Omental fat pad (tissue), 4 donors: ENCODE data around the gene RHEB. TPM values are rescaled to one million over a fixed set of nuclear protein-coding genes. Genes with fewer than 3 reads are reported as not detected.

Experiments
- ATAC-seq: fragments of 150-250 bp; one replicate; pipeline ENCODE4 v1.9.1; 2016; ENCODE audit warnings: mild to moderate bottlenecking, moderate library complexity; ENCODE audit not compliant: low FRiP score
- DNase-seq: peaks from one replicate; pipeline ENCODE4 v3.0.0-alpha.2; 2019; ENCODE audit warnings: low spot score
- total RNA-seq, 4 donors: library from RNA; depleted of rRNA; stranded (reverse); fragments of >200 nt; gene quantifications; one replicate each; pipeline ENCODE4 v1.1.0, GENCODE V29; 2016
- TF ChIP-seq, protein P1 (sequence below), 3 donors: fragments of 450-650 bp; IDR thresholded peaks; one replicate each; pipeline ENCODE4 v1.5.1; 2016 to 2017; ENCODE audit warnings: antibody characterized with exemption in 3 of 3, mild to moderate bottlenecking in 3 of 3, moderate library complexity in 2 of 3

Gene RHEB
- total RNA-seq, 4 donors from 2014 or later = 93.9 to 124 (median 104) TPM

DNA sequence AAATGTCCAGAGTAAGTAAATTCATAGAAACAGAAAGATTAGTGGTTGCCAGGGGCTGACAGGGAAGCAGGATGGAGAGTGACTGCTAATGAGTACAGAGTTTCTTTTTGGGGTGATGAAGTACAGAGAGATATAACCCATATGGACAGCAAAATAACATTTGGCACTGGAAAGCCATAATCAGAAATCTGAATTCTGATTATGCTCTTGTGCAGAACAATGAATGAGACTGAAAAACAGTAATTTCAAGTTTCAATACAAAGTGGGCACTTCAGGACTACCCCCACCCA lies 4.5 kb downstream of the RHEB start:
- DNase-seq = no peak
- TF ChIP-seq, protein P1, sequence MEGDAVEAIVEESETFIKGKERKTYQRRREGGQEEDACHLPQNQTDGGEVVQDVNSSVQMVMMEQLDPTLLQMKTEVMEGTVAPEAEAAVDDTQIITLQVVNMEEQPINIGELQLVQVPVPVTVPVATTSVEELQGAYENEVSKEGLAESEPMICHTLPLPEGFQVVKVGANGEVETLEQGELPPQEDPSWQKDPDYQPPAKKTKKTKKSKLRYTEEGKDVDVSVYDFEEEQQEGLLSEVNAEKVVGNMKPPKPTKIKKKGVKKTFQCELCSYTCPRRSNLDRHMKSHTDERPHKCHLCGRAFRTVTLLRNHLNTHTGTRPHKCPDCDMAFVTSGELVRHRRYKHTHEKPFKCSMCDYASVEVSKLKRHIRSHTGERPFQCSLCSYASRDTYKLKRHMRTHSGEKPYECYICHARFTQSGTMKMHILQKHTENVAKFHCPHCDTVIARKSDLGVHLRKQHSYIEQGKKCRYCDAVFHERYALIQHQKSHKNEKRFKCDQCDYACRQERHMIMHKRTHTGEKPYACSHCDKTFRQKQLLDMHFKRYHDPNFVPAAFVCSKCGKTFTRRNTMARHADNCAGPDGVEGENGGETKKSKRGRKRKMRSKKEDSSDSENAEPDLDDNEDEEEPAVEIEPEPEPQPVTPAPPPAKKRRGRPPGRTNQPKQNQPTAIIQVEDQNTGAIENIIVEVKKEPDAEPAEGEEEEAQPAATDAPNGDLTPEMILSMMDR (IDR thresholded peaks at IDR 0.05) = no peak
- no peak for ATAC-seq

DNA sequence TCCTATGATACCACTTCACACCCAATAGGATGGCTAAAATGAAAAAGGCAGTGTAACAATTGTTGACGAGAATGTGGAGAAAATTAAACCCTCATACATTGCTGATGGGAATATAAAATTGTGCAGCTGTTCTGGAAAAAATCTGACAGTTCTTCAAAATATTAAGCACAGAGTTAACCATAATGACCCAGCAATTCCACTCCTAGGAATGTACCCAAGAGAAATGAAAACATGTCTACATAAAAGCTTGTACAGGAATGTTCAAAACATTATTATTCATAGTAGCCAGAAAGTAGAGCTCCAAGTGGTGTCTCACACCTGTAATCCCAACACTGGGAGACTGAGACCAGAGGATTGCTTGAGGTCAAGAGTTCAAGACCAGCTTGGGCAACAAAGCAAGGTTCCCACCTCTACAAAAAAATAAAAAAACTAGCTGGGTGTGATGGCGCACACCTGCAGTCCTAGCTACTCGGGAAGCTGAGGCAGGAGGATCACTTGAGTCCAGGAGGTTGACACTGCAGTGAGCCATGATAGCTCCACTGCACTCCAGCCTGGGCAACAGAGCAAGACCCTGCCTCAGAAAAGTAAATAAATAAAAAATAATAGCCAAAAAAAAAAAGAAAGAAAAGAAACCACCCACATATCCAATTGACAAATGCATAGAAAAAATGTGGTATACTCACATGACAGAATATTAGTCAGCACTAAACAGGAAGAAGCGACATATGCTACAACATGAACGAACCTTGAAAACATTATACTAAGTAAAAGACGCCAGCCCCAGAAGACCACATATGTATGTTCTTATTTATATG lies 5.0 kb downstream of the RHEB start:
- DNase-seq = no peak
- ATAC-seq = no peak
- TF ChIP-seq, protein P1 (IDR thresholded peaks at IDR 0.05) = no peak

DNA sequence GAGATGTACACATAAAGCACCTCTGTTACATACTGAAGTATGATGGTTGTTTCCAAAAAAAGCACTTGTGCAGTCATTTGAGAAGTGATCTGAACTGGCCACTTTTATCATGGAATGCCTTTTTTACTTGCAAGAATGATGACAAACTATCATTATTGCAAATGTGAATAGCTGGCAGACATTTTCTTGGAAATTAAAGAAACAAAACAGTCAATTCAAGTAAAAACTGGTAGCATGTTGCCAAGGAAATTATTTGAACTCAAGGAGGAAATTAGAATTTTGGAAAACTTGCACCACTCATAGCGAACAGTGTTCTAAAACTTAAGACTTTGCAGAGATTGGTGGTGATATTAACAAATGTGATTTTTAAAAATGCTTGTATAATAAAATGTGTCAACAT lies 6.6 kb downstream of the RHEB start:
- DNase-seq = no peak
- ATAC-seq = no peak
- TF ChIP-seq, protein P1 (IDR thresholded peaks at IDR 0.05) = no peak

DNA sequence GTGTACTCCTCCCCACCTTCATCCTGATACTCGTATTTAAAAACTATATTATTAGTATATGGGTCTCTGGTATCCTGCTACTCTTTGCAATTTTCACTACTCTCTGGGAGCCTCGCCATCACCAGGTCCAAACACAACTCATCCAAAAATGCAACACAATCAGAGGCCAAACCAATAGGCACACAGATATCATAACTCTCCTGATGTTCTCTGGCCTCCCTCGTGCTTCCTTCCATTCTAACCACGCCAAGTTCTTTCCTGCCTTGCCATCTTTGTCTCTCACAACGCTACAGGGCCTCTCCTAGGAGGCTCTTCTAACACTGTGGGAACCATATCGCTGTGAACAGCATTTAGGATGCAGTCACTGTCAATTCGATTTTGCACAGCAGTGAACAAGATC lies 7.3 kb downstream of the RHEB start:
- no peak for DNase-seq
- TF ChIP-seq, protein P1 (IDR thresholded peaks at IDR 0.05) = no peak
- ATAC-seq = no peak

DNA sequence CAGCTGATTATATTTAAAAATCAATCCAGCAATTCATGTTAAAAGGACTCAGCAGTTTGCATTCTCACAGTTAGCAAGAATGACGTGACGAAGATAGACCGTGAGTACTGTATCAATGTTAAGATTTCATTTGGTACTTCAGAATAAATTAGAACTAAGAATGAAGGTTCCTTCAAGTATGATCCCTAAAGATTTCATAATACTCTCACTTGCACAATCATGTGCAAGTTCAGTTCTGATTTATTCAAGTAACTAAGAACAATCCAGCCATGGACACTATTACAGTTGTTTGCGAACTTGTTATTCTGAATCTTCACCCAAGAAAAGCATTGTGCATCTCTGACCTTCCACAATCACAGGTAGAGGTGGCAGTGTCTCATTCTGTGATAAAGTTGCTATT lies 7.7 kb downstream of the RHEB start:
- TF ChIP-seq, protein P1 (IDR thresholded peaks at IDR 0.05) = no peak
- ATAC-seq = peak; percentile 41
- DNase-seq = no peak

DNA sequence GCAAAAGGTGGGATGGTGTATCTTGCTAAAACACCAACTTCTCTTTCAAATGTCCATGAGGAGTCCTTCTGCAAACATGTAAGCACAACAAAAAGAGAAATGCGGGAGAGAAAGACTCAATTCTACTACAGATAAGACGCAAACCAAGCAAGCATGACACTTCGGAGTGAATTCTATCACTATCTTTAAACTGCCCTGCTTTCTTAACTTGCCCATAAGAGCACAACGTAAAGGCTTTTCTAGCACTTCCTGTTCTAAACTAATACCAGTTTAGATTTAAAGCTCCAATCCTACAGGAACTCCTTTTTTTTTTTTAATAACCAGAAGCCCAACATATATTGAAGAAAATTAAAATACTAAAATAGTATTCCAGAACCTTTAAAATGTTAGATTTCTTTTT lies 8.4 kb downstream of the RHEB start:
- DNase-seq = no peak
- TF ChIP-seq, protein P1 (IDR thresholded peaks at IDR 0.05) = no peak
- no peak for ATAC-seq

DNA sequence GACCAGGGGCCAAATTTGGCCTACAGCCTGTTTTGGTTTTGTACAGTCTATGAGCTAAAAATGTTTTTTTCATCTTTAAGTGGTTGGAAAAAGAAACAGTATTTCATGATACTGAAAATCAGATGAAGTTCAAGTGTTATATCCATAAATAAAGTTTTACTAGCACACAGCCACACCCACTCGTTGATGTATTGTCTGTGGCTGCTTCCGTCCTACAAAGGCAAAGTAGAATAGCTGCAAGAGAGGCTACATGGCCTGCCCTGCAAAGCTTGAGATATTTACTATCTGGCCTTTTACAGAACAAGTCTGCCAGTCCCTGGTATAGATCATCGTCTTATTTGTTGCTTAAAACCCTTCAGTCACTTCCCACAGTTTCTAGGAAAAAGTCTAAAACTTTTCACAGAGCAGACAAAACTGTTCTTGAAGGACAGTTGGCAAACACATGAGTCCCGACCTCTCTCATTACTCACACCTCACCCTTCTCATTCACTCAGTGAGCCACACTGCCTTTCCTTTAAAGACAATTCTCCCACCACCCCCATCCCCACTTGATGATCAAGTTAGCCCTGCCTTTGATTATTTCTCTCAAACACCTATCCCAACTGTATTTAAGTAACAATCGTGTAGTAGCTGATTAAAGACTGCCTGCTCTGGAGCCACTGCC lies 9.9 kb downstream of the RHEB start:
- TF ChIP-seq, protein P1 (IDR thresholded peaks at IDR 0.05) = no peak
- DNase-seq (no peak), ATAC-seq (no peak)
